GM18526 (cell line): Measurements from ENCODE around the gene CNN2.

Experiments
- POLR2A ChIP-seq: IDR thresholded peaks from 3 replicates; pipeline ENCODE4 v1.6.1; 2011; ENCODE audit not compliant: insufficient read length; ENCODE audit errors: extremely low read depth

Gene CNN2

DNA sequence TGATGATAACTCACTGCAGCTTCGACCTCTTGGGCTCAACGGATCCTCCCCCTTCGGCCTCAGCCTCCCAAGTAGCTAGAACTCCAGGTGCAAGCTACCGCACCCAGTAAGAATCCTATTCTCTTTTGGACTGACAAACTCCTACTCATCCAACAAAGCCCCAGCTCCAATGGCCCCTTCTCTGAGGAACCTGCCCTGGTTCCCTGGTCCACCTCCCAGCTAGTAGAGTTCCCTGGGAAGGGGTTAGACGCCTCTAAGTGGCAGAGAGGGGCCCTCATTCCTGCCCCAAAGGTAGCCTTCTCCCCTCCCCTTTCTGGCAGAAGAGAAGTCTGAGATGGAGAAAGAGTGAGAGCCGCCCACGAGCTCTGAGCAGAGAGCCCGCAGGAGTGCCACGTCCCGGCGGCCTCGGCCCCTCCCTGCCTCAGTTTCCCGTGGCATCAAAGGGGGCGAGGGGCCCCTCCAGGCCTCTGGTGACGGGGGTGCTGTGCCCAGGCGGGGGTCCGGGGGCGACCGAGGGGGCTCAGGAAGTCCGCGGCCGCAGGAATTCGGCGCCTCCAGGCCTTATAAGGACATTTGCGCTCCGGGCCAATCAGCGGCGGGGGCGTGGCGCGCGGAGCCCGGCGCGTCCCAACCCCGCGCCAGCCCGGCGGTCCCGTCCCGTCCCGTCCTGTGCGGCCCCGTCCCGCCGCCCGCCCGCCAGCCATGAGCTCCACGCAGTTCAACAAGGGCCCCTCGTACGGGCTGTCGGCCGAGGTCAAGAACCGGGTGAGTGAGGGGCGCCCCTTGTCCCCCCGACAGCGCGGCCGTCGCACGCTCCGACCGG, at the start of gene CNN2:
Gene CNN2, plus strand, starts transcription at position 649 of the 823 bp plus-strand sequence. Its CDS starts 54 bp downstream, at position 703.
- TF ChIP-seq POLR2A, result peak; percentile 72

DNA sequence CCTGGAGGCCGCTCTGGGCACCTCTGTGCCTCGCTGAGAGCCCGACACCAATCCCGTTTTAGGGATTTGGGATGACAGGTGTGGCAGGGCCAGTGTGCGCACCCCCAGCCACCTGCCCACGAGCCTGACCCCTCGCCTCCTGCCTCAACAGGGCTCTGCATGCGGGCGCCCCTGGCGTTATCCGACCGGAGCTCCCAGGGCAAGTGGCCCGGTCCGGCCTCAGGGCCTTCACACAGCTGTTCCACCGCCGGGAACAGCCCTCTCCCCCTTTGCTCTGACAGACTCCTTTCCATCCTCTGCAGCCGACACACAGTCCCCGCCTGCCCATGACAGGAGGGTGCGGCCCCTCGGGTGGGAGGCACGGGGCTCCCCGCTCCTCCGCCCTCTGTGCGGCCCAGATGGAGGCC, 49.3 kb upstream of the CNN2 start:
- TF ChIP-seq POLR2A, result no peak

DNA sequence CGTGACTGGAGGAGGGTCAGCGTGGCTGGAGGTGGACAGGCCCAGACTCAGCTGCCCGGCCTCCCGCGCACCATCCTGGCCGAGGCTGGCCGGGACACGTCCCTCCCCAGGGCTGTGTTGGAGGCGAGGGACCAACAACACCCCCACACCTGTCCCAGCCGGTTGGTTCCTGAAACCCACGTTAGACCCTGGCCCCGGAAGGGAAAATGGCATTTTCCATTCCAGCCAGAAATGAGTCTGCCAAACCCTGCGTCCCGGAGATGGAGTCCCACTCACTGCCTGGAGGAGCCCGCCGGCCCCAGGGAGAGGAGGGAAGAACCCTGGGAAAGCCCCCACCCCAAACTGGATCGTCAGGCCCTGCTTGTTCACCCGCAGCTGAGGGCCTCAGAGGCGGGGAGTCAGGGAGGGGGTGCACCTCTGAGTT, 47.1 kb upstream of the CNN2 start:
- TF ChIP-seq POLR2A, result no peak

DNA sequence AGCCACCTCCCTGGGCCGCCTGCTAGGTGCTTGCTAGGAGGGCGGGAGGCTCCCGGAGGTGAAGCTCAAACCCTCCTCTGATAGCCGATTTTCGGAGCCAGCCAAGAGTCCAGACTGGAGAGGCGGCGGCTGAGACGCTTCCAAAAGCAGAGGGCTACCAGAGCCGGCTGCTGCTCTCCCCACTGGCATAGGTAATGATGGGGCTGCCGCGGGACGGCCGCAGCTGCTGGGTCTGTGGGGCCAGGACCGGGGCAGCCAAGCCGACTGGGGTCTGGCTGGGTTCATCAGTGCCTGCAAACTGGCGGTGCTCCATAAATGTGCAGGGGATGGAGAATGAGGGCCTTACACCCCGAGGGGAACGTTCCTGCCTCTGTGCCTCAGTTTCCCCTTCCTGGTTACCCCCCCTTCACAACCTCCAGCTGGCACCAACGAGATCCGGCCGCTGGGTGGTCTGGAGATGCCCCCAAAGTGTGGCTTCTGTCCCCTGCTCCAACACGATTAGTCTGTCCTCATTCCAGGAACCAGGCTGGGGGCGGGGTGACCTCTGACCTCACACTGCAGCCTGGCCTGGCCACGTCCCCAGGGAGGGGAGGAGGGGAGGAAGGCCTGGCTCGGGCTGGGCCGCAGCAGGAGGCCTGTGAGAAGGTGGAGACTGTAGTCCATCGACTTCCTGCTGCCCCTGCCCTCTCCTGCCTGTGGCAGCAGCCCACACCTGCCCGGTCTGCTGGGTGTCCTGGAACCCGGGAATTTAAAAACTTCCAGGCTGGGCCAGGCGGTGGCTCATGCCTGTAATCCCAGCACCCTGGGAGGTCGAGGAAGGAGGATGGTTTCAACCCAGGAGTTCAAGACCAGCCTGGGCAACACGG, 46.0 kb upstream of the CNN2 start:
- TF ChIP-seq POLR2A, result no peak

DNA sequence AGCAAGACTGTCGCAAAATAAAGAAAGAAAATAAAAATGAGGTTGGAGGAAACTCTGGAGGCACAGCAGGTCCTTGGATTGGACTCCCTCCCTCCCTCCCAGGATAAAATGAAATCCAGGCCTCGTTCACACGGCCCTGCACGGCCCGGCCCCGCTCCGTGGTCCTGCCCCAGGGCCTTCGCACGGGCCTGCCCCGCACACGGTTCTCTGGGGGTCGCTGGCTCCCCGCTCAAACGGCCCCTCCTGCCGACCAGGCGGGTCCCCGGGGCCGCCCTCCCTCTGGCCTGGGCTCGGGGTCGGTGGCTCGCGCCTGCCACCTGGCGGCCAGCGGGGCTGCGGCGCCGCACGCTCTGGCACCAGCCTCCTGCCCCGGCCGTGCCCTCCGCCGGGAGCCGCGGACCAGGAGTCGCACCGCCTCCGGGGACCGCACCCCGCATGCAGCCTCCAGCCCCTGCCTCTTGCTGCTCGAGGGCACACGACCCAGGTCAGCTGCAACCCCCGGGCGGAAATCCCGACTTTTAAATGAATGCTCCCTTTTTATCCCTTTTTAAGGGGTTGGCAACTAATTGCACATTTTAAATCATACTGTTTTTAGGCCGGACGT, 43.7 kb upstream of the CNN2 start:
- no peak for TF ChIP-seq POLR2A

DNA sequence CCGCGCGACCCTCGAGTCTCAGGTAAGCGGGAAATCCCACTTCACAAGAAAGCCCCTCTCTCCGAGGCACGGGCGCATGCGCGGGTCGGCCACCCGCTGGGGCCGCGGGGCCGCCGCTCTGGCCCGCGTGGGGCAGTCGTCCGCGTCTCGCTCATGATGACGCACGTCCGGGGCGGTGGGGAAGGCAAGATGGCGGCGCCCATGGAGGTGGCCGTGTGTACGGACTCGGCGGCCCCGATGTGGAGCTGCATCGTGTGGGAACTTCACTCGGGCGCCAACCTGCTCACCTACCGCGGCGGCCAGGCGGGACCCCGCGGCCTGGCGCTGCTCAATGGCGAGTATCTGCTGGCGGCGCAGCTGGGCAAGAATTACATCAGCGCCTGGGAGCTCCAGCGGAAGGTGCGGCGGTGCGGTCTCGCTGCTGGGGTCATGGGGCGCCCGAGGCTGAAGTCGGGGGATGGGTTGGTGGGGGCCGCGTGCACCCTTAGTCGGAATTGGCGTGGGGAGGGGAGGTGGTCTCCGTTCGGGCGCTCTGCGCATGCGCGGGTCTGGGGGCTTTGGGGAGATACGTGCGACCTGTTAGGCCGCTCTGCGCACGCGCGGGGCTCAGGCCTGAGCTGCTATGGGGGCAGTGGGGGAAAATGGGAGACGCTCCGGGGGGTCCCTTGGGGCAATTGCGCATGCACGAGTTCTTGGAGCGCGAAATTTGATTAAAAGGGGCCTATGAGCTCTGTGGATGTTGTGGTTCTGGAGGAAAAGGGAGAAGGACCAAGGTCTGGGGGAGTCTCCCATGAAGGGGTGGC, 42.0 kb upstream of the CNN2 start, which contains the start of gene WDR18:
Gene WDR18, plus strand, starts transcription at position 181 of the 803 bp plus-strand sequence. Its CDS starts 9 bp downstream, at position 190.
- TF ChIP-seq POLR2A, result peak; percentile 39

DNA sequence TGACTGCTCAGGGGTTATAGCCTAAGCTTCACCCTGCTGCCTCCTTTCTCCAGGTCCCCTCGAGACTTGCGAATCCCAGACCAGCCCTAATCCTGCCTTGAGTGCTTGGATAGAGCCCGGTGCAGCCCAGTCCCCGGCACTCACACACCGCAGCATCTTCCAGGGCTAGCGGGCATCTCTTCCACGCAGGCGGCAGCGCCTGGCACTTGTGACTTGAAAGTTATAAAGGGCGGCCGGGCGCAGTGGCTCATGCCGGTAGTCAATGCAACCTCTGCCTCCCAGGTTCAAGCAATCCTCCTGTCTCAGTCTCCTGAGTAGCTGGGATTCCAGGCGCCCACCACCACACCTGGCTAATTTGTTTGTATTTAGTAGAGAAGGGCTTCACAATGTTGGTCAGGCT, 40.3 kb upstream of the CNN2 start:
- TF ChIP-seq POLR2A, result no peak

DNA sequence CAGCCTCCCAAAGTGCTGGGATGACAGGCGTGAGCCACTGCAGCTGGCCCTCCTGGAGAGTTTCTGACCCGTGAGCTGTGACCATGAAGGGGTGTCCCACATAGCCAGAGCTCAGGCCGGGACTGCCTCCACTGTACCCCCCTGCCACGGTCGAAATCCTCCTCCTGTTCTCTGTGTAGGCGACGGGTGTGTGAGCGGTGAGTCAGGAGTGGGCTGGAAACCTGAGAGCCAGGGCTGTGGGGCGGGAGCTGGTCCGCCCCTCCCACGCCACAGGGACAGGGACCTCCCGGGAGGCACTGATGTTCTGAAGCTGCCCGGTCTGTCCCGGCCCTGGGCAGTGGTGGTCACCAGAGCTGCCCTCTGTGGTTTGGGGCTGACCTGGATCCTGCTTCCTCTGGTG, 38.3 kb upstream of the CNN2 start:
- no peak for TF ChIP-seq POLR2A

DNA sequence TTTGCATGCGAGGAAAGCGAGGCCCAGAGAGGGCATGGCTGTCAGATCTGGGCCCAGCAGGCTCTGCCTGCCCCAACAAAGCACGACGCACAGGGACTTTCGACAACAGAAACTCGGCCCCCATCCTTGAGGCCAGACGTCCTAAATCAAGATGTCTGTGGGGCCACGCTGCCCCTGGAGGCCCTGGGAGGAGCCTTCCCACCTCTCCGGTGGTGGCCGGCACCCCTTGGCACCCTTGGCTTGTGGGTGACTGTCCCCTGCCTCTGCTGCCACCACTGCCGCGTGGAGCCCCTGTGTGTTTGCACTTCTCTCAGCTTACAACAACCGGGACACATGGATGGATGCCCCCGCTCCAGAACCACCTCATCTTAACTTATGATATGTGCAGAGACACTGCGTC, 37.9 kb upstream of the CNN2 start:
- TF ChIP-seq POLR2A, result no peak

DNA sequence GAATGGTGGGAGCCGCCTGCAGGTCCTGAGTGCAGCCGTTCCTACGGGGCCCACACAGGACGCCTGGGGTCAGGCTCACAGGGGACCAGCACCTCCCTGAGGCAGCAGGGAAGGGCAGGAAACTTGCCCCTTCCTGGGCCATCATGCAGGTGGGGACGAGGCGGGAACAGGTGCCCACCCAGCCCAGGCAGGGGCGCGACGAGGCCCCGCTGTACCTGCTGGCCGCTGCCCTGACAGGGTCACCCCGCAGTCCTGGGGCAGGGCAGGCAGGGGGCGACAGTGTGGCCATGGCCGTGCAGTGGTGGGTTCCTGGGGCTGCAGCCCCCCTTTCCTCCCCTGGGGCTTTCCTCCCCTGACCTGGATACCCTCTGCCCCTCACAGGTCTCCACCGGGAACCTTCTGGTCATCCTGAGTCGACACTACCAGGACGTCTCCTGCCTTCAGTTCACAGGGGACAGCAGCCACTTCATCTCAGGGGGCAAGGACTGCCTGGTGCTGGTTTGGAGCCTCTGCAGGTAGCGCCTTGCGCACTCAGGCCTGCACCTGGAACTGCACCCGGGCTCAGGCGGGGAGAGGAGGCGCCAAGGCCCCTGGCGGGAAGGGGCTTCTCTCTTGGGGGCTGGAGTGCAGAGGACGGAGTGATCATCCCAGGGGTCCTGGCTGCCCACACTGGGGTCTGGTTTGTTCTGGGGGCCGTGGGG, 36.9 kb upstream of the CNN2 start:
- TF ChIP-seq POLR2A, result no peak

DNA sequence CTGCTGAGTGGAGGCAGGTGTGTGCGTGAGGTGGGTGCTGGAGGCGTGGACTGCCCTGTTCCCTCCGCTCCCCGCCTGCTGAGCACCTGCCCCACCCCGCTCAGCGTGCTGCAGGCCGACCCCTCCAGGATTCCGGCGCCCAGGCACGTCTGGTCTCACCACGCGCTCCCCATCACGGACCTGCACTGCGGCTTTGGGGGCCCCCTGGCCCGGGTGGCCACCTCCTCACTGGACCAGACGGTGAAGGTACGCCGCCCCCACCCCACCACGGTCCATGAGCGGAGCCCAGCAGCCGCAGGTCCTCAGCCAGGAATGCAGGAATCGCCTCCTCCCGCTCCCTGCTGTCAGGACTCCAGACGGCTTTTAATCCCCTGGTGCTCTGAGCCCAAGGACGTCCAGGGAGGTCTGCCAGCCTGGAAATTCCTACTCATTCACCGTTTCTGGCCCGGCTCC, 36.3 kb upstream of the CNN2 start:
- TF ChIP-seq POLR2A, result no peak

DNA sequence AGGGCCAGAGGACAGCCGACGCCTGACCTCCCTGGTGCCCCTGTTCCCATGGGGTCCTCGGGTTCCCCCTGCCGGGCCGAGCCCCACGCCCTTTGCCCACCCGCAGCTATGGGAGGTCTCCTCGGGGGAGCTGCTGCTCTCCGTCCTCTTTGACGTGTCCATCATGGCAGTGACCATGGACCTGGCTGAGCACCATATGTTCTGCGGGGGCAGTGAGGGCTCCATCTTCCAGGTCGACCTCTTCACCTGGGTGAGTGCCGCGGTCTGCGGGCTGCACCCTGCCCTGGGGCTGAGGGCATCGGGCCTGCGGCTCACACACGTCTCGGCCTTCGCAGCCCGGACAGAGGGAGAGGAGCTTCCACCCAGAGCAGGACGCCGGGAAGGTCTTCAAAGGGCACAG, 35.7 kb upstream of the CNN2 start:
- no peak for TF ChIP-seq POLR2A

DNA sequence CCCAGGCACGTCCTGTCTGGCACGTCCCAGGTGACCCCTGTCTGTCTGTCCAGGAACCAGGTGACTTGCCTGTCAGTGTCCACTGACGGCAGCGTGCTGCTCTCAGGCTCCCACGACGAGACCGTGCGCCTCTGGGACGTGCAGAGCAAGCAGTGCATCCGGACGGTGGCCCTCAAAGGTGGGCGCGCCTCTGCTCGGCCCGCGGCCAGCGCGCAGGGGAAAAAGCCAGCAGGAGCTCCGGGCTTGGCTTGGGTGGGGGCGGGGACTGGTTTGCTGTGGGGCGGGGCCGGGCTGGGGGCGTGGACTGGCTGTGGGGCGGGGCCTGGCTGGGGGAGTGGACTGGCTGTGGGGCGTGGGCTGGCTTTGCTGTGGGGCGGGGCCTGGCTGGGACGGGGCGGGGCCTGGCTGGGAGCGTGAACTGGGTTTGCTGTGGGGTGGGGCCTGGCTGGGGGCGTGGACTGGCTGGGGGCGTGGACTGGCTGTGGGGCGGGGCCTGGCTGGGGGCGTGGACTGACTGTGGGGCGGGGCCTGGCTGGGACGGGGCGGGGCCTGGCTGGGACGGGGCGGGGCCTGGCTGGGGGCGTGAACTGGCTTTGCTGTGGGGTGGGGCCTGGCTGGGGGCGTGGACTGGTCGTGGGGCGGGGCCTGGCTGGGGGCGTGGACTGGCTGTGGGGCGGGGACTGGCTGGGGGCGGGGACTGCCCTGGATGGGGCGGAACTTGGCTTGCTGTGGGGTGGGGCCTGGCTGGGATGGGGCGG, 35.1 kb upstream of the CNN2 start:
- no peak for TF ChIP-seq POLR2A
